Nephron progenitor cell (in vitro differentiated cells): ENCODE data around the gene SLAIN2.
"Not testable (repeated sequence)": the region's sequence is repeated elsewhere in the genome, so short reads cannot be mapped to it uniquely, and the experiment has no call there.

Experiments used
- DNase-seq: peaks from one replicate; pipeline ENCODE4 v3.0.0; 2021
- H3K27ac Mint-ChIP-seq: 2 replicates; pipeline ENCODE4 v1.8.0; 2021; ENCODE audit warnings: mild to moderate bottlenecking, moderate library complexity, mixed read lengths
- H3K27me3 Mint-ChIP-seq: 2 replicates; pipeline ENCODE4 v1.8.0; 2021; ENCODE audit warnings: mild to moderate bottlenecking, low read depth, mixed read lengths; ENCODE audit not compliant: poor library complexity
- H3K36me3 Mint-ChIP-seq: 2 replicates; pipeline ENCODE4 v1.8.0; 2021; ENCODE audit warnings: low read depth, mixed read lengths
- H3K4me1 Mint-ChIP-seq: 2 replicates; pipeline ENCODE4 v1.8.0; 2021; ENCODE audit warnings: mixed read lengths
- H3K4me3 Mint-ChIP-seq: 2 replicates; pipeline ENCODE4 v1.8.0; 2021; ENCODE audit warnings: mild to moderate bottlenecking, moderate library complexity, mixed read lengths
- H3K9me3 Mint-ChIP-seq: 2 replicates; pipeline ENCODE4 v1.8.0; 2021; ENCODE audit warnings: mild to moderate bottlenecking, moderate library complexity, mixed read lengths
- CTCF ChIP-seq: fragments of 200-600 bp; sonication (generic); IDR thresholded peaks from 2 replicates; pipeline ENCODE4 v1.5.0; 2021; ENCODE audit warnings: antibody characterized with exemption

The SLAIN2 gene

GRCh38 chr4:48450740-48451139, 109.4 kb downstream of the SLAIN2 start:
- TF ChIP-seq CTCF: no peak
- no peak for DNase-seq
- Mint-ChIP-seq H3K4me1 (no peaks in the 10 kb centered on the region), H3K9me3 (no peaks in the 10 kb centered on the region), H3K27me3 (peaks cover 5% of the 10 kb centered on the region), H3K36me3 (no peaks in the 10 kb centered on the region), H3K4me3 (no peak overlapping the region), H3K27ac (no peak overlapping the region)

DNA sequence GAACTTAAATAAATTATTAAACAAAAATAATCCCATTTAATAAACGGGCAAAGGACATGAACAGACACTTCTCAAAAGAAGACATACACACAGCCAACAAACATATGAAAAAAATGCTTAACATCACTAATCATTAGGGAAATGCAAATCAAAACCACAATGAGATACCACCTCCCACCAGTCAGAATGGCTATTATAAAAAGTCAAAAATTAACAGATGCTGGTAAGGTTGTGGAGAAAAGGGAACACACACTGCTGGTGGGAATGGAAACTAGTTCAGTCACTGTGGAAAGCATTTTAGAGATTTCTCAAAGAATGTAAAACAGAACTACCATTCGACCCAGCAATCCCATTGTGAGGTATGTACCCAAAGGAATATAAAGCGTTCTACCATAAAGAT, 110.3 kb downstream of the SLAIN2 start:
- H3K9me3 Mint-ChIP-seq, H3K36me3 Mint-ChIP-seq, DNase-seq, H3K27ac Mint-ChIP-seq, H3K27me3 Mint-ChIP-seq, H3K4me1 Mint-ChIP-seq, H3K4me3 Mint-ChIP-seq: not testable (repeated sequence)

- no peak for DNase-seq
- H3K4me3 Mint-ChIP-seq: no peak overlapping the region
- peaks cover 16% of the 10 kb centered on the region for H3K9me3 Mint-ChIP-seq
- H3K36me3 Mint-ChIP-seq: no peaks in the 10 kb centered on the region
- no peak for TF ChIP-seq CTCF
- H3K4me1 Mint-ChIP-seq: no peaks in the 10 kb centered on the region
- H3K27ac Mint-ChIP-seq: no peak overlapping the region
- H3K27me3 Mint-ChIP-seq: no peaks in the 10 kb centered on the region
These were observed 113.3 kb downstream of the SLAIN2 start for GRCh38 chr4:48454591-48454990.

DNA sequence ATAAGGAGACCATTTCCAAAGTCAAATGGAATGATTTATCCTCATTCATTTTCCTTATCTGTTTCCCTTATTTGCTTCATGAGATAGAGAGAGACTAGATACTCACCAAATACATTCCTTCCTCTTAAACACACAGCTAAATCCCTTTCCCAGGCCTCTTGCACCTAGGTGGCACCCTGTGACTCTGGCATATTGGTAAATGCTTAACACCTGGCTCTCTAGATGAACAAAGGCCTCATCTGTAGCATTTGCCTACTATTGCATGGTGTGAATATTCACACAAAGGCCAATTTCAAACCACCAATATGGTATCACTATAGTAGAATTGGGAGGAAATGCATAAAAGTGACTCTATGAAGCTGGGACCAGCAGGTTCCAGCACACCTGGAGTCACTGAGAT, 119.7 kb downstream of the SLAIN2 start:
- Mint-ChIP-seq H3K4me3 (no peak overlapping the region), H3K9me3 (peaks cover 16% of the 10 kb centered on the region), H3K4me1 (no peaks in the 10 kb centered on the region), H3K36me3 (no peaks in the 10 kb centered on the region), H3K27me3 (peaks cover 6% of the 10 kb centered on the region), H3K27ac (no peak overlapping the region)
- no peak for TF ChIP-seq CTCF
- no peak for DNase-seq

DNA sequence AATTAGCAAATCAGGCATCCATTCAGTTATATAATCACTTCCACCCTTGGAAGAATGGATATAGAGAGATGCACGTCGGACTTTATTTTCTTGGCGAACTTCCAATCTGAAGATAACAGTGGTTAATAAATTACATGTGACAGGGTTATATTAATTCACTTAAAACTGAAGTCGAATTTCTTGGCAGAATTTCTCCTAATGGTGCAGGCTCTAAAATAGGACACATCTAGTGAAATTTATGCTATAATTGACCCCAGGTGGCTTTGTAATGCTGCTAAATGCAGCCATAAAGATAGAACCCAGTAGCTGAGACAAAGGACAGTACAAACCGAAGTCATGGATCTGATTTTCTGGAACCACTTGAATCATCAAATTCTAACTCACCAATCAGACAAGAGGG, 121.0 kb downstream of the SLAIN2 start:
- H3K9me3 Mint-ChIP-seq: peaks cover 2% of the 10 kb centered on the region
- H3K27me3 Mint-ChIP-seq: peaks cover 6% of the 10 kb centered on the region
- H3K36me3 Mint-ChIP-seq: no peaks in the 10 kb centered on the region
- DNase-seq: no peak
- H3K4me3 Mint-ChIP-seq: no peak overlapping the region
- H3K27ac Mint-ChIP-seq: no peak overlapping the region
- TF ChIP-seq CTCF: no peak
- no peaks in the 10 kb centered on the region for H3K4me1 Mint-ChIP-seq

DNA sequence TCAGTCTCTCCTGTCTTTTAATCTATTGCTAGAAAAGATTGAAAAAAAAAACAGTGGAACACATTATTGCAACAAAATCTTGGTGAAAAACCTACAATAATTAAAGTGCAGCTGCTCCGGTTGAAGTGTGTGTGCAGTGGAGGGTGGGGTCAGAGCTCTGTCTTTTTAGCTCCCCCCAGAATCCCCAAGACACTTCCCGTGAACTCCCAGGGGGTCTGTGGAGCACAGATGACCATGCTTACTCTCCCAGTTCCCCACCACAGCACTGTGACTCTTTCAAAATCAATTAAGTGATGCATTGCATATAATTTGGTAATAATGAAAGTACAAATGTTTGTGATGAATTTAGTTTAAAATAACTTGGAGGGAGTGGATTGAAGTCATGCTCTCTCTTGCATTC, 126.1 kb downstream of the SLAIN2 start:
- Mint-ChIP-seq H3K27ac (no peak overlapping the region), H3K4me3 (no peak overlapping the region), H3K27me3 (peaks cover 12% of the 10 kb centered on the region), H3K4me1 (no peaks in the 10 kb centered on the region), H3K9me3 (no peaks in the 10 kb centered on the region), H3K36me3 (no peaks in the 10 kb centered on the region)
- TF ChIP-seq CTCF: no peak
- DNase-seq: no peak

DNA sequence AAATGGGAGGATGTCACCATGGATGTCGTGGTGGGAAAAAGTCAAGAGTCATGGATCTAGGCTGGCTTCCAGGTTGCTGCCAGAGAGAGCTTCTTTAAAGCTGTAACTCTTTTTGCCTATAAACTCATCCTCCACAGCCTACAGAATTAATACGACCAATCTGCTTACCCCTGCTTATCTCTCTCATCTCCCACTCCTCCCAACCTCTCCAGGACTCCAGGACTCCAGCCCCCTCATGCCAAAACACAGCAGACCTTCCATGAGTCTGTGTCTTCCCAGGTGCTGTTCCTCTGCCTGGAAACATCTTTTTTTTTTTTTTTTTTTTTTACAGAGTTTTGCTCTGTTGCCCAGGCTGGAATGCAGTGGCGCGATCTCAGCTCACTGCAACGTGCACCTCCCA, 126.6 kb downstream of the SLAIN2 start:
- TF ChIP-seq CTCF: no peak
- no peak overlapping the region for H3K4me3 Mint-ChIP-seq
- H3K27ac Mint-ChIP-seq: no peak overlapping the region

More for the DNA sequence above, 126.6 kb downstream of the SLAIN2 start:
- no peaks in the 10 kb centered on the region for H3K9me3 Mint-ChIP-seq
- no peak for DNase-seq
- no peaks in the 10 kb centered on the region for H3K4me1 Mint-ChIP-seq
- no peaks in the 10 kb centered on the region for H3K36me3 Mint-ChIP-seq
- H3K27me3 Mint-ChIP-seq: peaks cover 12% of the 10 kb centered on the region
